Effector memory CD4-positive, alpha-beta T cell (primary cell): ENCODE results near the gene DOHH.

Source experiments
- DNase-seq, 3 donors: peaks; one replicate each; pipeline ENCODE4 v3.0.0-alpha.2; 2020
- H3K27ac ChIP-seq: 2 replicates; pipeline ENCODE4 v1.7.0; 2013; ENCODE audit warnings: mild to moderate bottlenecking, low read length, moderate library complexity; ENCODE audit not compliant: insufficient read depth, poor library complexity, severe bottlenecking
- H3K27me3 ChIP-seq: replicated peaks from 2 replicates; pipeline ENCODE4 v1.7.0; 2013; ENCODE audit warnings: mild to moderate bottlenecking, low read length; ENCODE audit not compliant: insufficient read depth, control insufficient read depth, poor library complexity, severe bottlenecking
- H3K36me3 ChIP-seq: 2 replicates; pipeline ENCODE4 v1.7.0; 2013; ENCODE audit warnings: mild to moderate bottlenecking, low read length, moderate library complexity; ENCODE audit not compliant: control insufficient read depth, insufficient read depth
- H3K4me1 ChIP-seq: 2 replicates; pipeline ENCODE4 v1.7.0; 2013; ENCODE audit warnings: low read length, mild to moderate bottlenecking; ENCODE audit not compliant: control insufficient read depth, insufficient read depth, poor library complexity, severe bottlenecking
- H3K4me3 ChIP-seq: 2 replicates; pipeline ENCODE4 v1.7.0; 2013; ENCODE audit warnings: low read length, low read depth, mild to moderate bottlenecking; ENCODE audit not compliant: insufficient read depth, poor library complexity, severe bottlenecking
- H3K9me3 ChIP-seq: 2 replicates; pipeline ENCODE4 v1.7.0; 2013; ENCODE audit warnings: mild to moderate bottlenecking, low read length, moderate library complexity; ENCODE audit not compliant: control insufficient read depth

DOHH gene

DNA sequence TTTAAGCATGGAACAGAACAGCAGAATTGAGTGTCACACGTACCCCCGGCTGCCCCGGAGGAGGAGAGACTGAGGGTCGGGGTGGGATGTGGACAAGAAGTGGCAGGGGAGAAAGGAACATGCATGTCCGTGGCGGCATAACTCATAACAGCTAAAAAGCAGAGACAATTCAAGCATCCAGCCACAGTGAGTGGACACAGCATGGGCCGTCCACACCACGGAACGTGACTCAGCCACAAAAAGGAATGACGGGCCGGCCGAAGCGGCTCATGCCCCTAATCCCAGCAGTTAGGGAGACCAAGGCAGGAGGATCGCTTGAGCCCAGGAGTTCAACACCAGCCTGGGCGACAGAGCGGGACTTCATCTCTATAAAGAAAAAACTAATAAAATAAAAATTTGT, 7.6 kb downstream of the DOHH start:
- peaks cover 27% of the 10 kb centered on the region for H3K36me3 ChIP-seq

DNA sequence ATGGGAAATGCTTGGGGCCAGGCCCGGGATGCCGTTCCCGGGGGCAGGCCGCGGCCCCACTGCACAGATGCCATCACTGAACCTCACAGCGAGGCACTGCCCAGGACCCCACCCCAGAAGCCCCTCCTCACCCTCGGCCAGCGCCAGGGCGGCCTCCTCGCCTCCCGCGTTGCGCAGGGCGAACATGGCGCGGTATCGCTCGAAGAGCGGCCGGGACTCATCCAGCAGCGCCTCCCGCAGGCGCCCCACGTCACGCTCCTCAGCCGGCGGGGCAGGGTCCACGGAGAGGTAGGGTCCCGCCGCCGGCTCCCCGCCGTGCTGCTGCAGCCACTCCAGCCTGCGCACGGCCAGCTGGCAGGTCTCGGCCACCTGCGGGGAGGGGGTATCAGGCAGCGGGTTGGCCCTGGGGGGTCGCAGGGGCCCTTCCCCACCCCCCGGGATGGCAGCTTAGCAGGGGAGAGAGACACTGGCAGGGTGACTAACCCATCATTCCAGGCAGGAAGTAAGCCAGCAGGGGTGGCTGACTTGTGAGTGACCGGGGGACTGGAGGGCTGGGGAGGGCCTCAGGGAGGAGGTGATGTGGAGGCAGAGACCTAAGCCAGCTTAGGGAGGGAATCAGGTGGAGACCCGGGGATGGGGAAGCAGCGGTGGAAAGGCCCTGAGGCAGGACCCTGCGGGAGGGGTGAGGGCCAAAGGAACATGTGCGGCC, 8.2 kb downstream of the DOHH start:
- H3K9me3 ChIP-seq, result no peaks in the 10 kb centered on the region
- H3K4me3 ChIP-seq, result no peak overlapping the region
- no peak overlapping the region for H3K27ac ChIP-seq
- no peaks in the 10 kb centered on the region for H3K27me3 ChIP-seq
- no peak for DNase-seq
- no peaks in the 10 kb centered on the region for H3K4me1 ChIP-seq
- H3K36me3 ChIP-seq, result peaks cover 27% of the 10 kb centered on the region

More for the DNA sequence above, 7.6 kb downstream of the DOHH start:
- no peak overlapping the region for H3K27ac ChIP-seq
- no peaks in the 10 kb centered on the region for H3K4me1 ChIP-seq
- no peak for DNase-seq
- H3K9me3 ChIP-seq, result no peaks in the 10 kb centered on the region
- H3K4me3 ChIP-seq, result no peak overlapping the region
- no peaks in the 10 kb centered on the region for H3K27me3 ChIP-seq

GRCh38 chr19:3491396-3492119, 8.9 kb downstream of the DOHH start:
- DNase-seq, result no peak
- H3K27ac ChIP-seq, result no peak overlapping the region
- H3K27me3 ChIP-seq, result no peaks in the 10 kb centered on the region
- no peaks in the 10 kb centered on the region for H3K9me3 ChIP-seq
- no peaks in the 10 kb centered on the region for H3K4me1 ChIP-seq
- H3K36me3 ChIP-seq, result peaks cover 27% of the 10 kb centered on the region
- no peak overlapping the region for H3K4me3 ChIP-seq

GRCh38 chr19:3483226-3483628, 17.2 kb downstream of the DOHH start, which contains the start of gene SMIM44:
TSS of gene SMIM44 (minus strand) at chr19:3483441. CDS start at chr19:3483403, 38 bp downstream.
- Histone ChIP-seq H3K27me3 (no peaks in the 10 kb centered on the region), H3K4me1 (peaks cover 15% of the 10 kb centered on the region), H3K36me3 (no peaks in the 10 kb centered on the region), H3K9me3 (no peaks in the 10 kb centered on the region), H3K4me3 (no peak within 1 kb of the TSS), H3K27ac (no peak within 1 kb of the TSS)
- DNase-seq, result no peak

GRCh38 chr19:3482507-3483225, 17.8 kb downstream of the DOHH start:
- H3K4me3 ChIP-seq, result no peak overlapping the region

DNA sequence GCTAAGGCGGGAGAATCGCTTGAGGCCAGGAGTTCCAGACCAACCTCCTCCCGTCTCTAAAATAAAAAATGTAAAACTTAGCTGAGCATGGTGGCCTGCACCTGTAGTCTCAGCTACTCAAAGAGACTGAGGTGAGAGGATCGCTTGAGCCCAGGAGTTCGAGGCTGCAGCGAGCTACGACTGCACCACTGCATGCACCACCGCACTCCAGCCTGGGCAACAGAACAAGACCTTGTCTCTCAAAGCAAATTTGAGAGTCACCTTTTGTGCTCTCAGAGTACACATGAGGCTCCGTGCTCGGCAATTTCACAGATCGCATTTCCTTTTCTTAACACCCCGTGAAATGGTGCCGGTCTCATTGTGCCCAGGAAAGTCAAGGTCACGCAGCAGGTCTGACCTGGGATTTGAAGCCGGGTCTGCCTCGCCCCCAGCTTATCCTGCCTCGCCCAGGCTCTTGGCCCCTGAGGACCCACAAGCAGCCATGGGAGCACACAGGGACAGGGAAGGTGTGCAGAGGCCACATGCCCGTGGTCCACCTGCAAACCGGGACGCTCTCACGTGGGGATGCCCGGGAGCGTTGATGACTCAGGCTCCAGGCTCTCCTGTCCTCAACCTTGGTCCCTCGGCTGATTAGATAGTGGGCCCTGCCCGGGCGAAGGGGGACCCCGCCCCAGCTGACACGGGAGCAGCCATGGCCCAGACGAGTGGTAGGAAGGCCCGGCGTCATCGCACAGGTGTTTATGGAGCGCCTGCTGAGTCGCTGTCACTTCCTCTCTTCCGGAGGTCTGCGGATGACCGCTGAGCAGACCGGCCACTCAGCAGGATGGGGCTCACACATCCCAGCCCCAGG, 19.0 kb downstream of the DOHH start:
- peaks cover 15% of the 10 kb centered on the region for H3K4me1 ChIP-seq
- H3K36me3 ChIP-seq, result no peaks in the 10 kb centered on the region
- no peaks in the 10 kb centered on the region for H3K27me3 ChIP-seq
- H3K27ac ChIP-seq, result no peak overlapping the region
- DNase-seq, result no peak
- no peaks in the 10 kb centered on the region for H3K9me3 ChIP-seq
- no peak overlapping the region for H3K4me3 ChIP-seq

More at GRCh38 chr19:3482507-3483225, 17.8 kb downstream of the DOHH start:
- H3K27me3 ChIP-seq, result no peaks in the 10 kb centered on the region
- no peaks in the 10 kb centered on the region for H3K36me3 ChIP-seq
- no peak for DNase-seq
- H3K27ac ChIP-seq, result no peak overlapping the region
- H3K9me3 ChIP-seq, result no peaks in the 10 kb centered on the region
- peaks cover 15% of the 10 kb centered on the region for H3K4me1 ChIP-seq

GRCh38 chr19:3480383-3481091, 19.9 kb downstream of the DOHH start, which contains the start of gene SMIM24:
TSS of gene SMIM24 (minus strand) at chr19:3480525. CDS start at chr19:3480463, 62 bp downstream.
- Histone ChIP-seq H3K4me3 (no peak within 1 kb of the TSS), H3K4me1 (peaks cover 15% of the 10 kb centered on the region), H3K36me3 (no peaks in the 10 kb centered on the region), H3K27me3 (no peaks in the 10 kb centered on the region), H3K27ac (no peak within 1 kb of the TSS), H3K9me3 (no peaks in the 10 kb centered on the region)
- DNase-seq, result no peak

GRCh38 chr19:3479834-3480215, 20.6 kb downstream of the DOHH start:
- Histone ChIP-seq H3K27ac (no peak overlapping the region), H3K27me3 (no peaks in the 10 kb centered on the region), H3K4me3 (no peak overlapping the region), H3K4me1 (peaks cover 15% of the 10 kb centered on the region), H3K36me3 (no peaks in the 10 kb centered on the region), H3K9me3 (no peaks in the 10 kb centered on the region)
- DNase-seq, result peak in 2 of 3 donors; percentile 19 to 34
